ENCODE results near the gene STARD13.

Gene STARD13

GRCh38 chr13:33303855-33304597 is 18.5 kb upstream of the STARD13 start:
- no peak for DNase-seq

- no peak for DNase-seq
Observed at GRCh38 chr13:33299626-33300025, 14.1 kb upstream of the STARD13 start.

DNA sequence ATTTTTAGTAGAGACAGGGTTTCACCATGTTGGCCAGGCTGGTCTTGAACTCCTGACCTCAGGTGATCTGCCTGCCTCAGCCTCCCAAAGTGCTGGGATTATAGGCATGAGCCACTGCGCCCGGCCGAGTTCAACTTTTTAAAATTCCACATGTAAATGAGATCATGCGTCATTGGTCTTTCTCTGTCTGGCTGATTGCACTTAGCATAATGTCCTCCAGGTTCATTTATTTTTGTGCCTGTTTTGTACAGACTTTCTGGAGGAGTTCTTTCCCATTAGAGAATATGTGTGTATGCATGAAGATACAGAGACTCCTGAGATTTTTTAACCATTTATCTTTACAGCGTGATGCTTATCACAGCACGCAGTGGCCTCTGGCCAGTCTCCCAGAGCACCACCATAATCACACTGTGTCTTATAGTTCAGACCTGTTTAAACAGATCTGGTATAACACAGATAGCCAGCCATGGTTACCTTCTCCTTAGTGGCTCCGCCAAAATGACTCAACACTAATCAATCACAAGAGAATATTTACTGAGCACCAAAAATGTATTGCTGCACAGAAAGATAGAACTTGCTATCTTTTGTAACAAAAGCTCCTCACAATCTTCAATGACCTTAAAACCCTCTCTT is 11.4 kb upstream of the STARD13 start:
- no peak for DNase-seq

DNA sequence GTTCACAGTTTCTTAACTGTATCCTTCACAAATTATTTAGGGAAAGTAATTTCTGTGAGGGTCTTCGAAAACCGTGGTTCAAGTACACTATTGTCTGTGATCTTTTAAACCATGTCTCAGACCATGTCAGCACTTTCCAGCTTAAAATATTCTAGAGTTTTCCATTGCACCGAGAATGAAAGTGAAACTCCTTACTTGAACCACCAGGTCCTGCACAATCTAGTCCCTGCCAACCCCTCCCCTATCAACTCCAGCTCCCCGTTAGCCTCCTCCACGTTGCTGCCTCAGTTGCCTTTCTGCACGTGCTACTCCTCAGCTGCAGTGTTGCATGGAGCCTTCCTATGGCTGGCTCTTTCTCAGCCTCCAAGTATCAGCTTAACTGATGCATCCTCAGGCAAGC is 7.2 kb upstream of the STARD13 start:
- DNase-seq: no peak

- no peak for DNase-seq
Observed at GRCh38 chr13:33290421-33290965, 4.9 kb upstream of the STARD13 start.

- DNase-seq: no peak
Observed at GRCh38 chr13:33289966-33290365, 4.4 kb upstream of the STARD13 start.

DNA sequence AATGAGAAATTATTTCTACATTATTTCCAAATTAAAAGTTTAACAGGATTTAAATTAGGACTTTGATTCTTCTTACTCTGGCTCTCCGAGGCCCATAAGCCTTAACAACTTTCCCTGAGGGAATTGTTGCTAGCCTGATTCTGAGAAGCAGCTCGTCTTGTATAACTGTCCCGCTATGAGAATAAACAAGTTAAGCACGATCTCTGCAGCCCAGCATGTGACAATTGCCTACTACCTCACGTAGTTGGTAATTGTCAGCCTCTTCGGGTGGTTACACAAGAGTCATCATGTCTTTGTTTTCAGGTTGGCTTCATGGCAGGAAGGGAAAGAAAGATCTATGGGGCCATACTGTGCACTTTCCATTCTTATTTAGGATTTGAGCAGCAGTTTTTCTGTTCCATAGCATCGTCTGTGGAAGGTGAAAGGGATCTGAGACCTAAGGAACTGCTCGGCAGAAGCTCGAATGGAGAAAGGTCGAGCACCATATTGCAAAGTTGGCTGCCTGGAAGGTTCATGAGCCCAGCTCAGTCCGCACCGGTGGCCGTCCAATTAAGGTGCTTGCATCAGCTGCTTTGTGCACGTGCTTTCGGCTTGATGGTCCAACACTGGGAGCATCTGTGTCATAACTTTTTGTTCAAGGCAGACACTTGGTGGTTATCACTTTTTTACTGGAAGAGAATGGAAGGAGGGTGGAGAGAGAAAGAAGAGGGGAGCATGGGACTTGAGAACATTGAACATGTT is 1.8 kb upstream of the STARD13 start:
- no peak for DNase-seq

- no peak for DNase-seq
Observed at GRCh38 chr13:33286128-33286527, 573 bp upstream of the STARD13 start.

DNA sequence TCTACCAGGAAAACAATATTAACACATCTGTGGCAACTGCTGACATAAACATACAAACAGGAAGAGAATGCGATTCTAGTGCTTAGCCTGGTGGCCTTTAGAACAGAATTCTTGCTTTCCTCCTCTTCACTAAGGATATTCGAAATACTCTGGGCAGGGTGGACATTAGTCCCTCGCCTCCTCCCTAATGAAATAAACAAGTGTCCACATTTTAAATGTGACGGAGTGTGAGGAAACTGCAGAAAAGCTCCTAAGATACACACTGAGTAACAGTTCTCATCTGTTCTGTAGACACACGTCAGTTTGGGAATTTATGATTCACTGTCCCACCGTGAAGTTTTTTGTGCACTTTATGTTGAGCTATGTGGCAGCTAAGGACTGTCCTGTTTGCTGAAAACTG is 639 bp downstream of the STARD13 start:
- DNase-seq: no peak

DNA sequence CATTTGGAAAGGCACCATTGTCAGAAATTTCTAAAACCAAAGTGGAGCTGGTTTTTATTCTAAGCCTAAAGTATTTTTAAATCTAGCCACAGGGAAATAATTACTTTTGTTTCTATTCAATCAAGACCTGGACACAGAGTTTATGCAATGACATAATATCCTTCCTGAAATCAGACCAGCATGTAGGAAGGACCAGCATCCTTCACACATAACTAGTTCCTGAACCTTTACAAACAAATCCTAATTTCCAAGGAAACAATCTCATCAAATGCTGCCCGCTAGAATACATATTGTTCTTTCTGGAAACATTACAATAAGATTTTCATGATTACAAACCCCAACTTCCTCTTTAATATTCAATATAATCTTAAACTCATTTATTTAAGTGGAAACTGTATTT is 1.5 kb downstream of the STARD13 start:
- no peak for DNase-seq

DNA sequence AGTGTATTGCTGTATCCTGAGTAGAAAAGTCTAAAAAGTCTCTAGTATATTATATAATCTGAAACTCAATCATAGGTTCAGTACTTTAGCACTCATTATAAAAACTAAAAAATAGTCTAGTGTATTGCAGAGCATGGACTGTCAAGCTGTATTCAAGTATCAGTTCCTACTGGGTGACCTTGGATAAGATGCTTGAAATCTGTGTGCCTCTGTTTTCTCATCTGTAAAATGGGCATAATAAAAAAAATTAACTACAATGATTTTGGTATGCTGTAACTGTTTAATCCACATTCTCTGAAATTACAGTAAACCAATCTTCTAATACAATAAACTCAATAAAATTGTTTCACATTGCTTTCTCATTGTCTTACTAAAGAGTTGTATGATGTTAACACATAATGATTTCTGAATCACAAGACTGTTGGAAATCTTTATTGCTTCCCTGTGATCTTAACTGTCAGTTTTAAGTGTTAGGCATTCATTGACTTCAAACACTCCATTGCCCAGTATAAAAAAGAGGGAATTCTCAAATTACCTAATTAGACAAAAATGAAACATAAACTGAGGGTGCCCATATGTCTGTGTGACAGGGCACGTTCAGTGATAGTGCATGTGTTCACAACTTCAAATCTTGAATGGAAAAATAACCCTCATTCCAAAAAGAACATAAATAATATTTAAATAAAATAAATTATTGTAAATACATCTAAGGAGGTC is 2.2 kb downstream of the STARD13 start:
- no peak for DNase-seq

GRCh38 chr13:33281951-33282595 is 3.5 kb downstream of the STARD13 start:
- DNase-seq: no peak

DNA sequence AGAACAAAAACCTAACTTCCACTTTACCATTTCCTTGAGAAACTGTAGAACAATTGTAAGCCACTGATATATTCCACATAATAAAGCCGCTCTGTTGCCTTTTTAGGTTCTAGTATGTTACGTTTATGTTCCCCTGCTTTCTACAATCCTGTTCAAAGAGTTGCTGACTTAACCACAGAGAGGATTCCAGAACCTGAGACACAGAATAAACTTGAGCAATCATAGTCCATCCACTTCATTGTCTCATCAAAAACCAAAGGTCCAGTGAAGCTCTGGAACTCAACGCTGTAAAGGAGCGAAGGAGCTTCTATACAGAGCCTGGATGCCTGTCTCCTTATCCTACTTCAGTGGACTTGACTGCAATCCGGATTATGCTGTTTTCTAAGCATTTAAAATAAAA is 4.6 kb downstream of the STARD13 start:
- no peak for DNase-seq

DNA sequence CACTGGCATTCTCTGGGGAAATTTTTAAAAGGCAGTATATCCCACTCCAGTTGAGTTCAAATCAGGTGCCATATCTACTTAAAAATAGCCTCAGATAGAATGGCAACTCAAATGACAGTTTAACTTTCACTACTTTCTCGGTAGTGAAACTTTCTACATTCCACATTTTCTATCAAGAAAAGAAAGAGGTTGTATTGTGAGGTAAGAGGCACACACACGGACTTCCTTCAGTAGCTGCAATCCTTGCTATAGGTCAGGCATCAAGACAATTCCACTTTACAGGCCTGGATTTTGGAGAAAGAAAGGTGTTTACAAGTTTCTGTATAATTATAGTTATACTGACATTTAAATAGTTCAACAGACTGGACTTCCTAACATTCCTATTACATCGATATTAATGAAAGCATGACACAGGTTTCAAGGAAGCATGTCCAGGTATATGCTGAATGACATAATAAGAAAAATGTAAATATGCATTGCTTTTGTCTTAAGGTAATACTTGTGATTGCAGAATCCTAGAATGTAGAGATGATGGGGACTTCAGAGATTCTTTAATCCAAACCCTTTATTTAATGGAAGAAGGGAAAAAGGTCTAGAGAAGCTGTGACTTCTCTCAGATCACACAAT is 5.2 kb downstream of the STARD13 start:
- no peak for DNase-seq

- DNase-seq: peak in 1 of 2 donors; percentile 45
Observed at GRCh38 chr13:33279414-33280278, 5.9 kb downstream of the STARD13 start.

GRCh38 chr13:33278913-33279312 is 6.6 kb downstream of the STARD13 start:
- no peak for DNase-seq

- DNase-seq: no peak
Observed at GRCh38 chr13:33277946-33278345, 7.6 kb downstream of the STARD13 start.

DNA sequence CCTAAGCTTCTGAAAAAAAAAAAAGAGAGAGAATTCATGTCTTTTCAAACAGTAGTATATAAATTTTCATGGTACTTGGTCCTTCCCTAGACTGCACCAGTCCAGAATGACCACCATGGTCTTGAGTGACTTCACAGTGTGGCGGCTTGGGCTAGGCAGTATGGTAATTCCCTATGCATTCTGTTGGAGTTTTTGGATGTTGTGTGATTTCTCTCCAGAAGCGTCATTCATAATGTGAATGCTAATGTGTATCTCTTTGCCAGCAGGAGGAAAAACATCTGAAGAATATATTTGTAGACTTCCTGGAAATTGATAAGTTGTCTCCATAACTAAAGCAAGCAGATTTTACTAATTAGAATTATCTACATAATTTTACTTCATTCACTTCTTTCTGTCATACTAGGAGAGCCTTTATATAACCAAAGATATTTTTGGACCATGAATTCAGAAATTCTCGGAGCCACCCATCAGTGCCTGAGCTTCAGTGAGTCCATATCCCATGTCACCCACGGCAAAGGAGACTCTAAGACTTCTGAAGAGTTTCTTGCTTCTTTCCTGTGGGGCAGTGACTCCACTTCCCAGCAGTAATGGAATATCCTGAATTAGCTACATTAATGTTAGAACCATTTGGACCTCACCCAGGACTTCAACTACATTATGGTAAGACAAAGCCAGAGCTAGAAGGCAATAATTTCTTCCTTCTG is 8.4 kb downstream of the STARD13 start:
- DNase-seq: no peak

GRCh38 chr13:33276570-33276969 is 9.0 kb downstream of the STARD13 start:
- no peak for DNase-seq

- no peak for DNase-seq
Observed at GRCh38 chr13:33275916-33276315, 9.6 kb downstream of the STARD13 start.

All from bone marrow (tissue), 2 donors.